Measurements from ENCODE around the gene SBNO2. TPM values are rescaled to one million over a fixed set of nuclear protein-coding genes. Genes with fewer than 3 reads are reported as not detected.
A peak's percentile ranks its signal among the peaks of the same experiment; 100 is the strongest.

The SBNO2 gene
- total and polyA plus RNA-seq, 4 donors: 2.2 to 25.0 (median 15.0) TPM

DNA sequence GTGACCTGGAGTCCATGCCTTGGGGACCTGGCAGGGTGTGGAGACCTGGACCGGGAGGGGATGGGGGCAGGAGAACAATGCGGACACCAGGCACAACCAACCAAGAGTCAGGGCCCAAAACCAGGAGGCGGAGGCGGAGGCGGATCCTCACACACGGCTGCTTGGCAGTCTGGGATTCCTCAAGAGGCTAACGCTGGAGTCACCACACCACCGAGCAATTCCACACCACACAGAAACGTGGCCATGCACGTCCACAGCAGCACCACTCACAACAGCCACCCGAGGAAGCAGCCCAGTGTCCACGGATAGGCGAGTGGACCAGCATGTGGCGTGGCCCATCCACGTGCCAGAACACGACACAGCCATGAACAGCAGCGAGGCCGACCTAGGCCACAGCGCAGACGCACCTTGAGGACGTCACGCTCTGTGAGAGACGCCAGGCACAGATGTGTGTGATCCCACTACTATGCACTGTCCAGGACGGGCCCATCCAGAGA lies 17.7 kb downstream of the SBNO2 start:
- peaks cover 3 to 13% (median 5%) of the 10 kb centered on the region in 4 donors for H3K36me3 ChIP-seq (ENCODE audit: control insufficient read depth in 4 of 4, insufficient read depth in 3 of 4, low read depth in 1 of 4, low read length in 3 of 4)
- no peaks in the 10 kb centered on the region for H3K27me3 ChIP-seq (ENCODE audit: control insufficient read depth in 4 of 4, insufficient read depth in 4 of 4, low read length in 3 of 4)
- peak overlapping the region; percentile 85 to 99 for H3K27ac ChIP-seq (ENCODE audit: low read depth in 1 of 2, low read length in 2 of 2)
- H3K9ac ChIP-seq (ENCODE audit: low read depth in 1 of 2, low read length in 2 of 2): no peak overlapping the region
- no peaks in the 10 kb centered on the region for H3K9me3 ChIP-seq (ENCODE audit: control insufficient read depth in 4 of 4, low read length in 3 of 4)
- DNase-seq (ENCODE audit: low spot score): no peak
- H3K4me3 ChIP-seq (ENCODE audit: low read depth in 1 of 3, low read length in 3 of 3): no peak overlapping the region
- H3K4me1 ChIP-seq (ENCODE audit: control insufficient read depth in 4 of 4, insufficient read depth in 4 of 4, low read length in 3 of 4): peaks cover 14 to 28% (median 22%) of the 10 kb centered on the region in 4 donors
- TF ChIP-seq ZBTB33 (IDR thresholded peaks at IDR 0.05) (no peak), NR2F2 (IDR thresholded peaks at IDR 0.05) (no peak), MAX (IDR thresholded peaks at IDR 0.05) (no peak), TAF1 (conservative IDR thresholded peaks at IDR 0.05) (no peak), YY1 (IDR thresholded peaks at IDR 0.05) (no peak), RAD21 (IDR thresholded peaks at IDR 0.05) (no peak), CTCF (IDR thresholded peaks at IDR 0.05; ENCODE audit: low read depth, low read length, missing input control) (no peak), SP1 (IDR thresholded peaks at IDR 0.05) (no peak), GABPA (IDR thresholded peaks at IDR 0.05 in 1 of 2, conservative IDR thresholded peaks at IDR 0.05 in 1 of 2) (no peak), RXRA (IDR thresholded peaks at IDR 0.05) (no peak), HNF4G (IDR thresholded peaks at IDR 0.05) (no peak), FOXA2 (IDR thresholded peaks at IDR 0.05) (no peak), HNF4A (conservative IDR thresholded peaks at IDR 0.05) (no peak), EGR1 (IDR thresholded peaks at IDR 0.05; ENCODE audit: low read depth in 2 of 2) (no peak), JUND (IDR thresholded peaks at IDR 0.05) (no peak), FOXA1 (IDR thresholded peaks at IDR 0.05) (no peak)
- TF ChIP-seq, protein P1, sequence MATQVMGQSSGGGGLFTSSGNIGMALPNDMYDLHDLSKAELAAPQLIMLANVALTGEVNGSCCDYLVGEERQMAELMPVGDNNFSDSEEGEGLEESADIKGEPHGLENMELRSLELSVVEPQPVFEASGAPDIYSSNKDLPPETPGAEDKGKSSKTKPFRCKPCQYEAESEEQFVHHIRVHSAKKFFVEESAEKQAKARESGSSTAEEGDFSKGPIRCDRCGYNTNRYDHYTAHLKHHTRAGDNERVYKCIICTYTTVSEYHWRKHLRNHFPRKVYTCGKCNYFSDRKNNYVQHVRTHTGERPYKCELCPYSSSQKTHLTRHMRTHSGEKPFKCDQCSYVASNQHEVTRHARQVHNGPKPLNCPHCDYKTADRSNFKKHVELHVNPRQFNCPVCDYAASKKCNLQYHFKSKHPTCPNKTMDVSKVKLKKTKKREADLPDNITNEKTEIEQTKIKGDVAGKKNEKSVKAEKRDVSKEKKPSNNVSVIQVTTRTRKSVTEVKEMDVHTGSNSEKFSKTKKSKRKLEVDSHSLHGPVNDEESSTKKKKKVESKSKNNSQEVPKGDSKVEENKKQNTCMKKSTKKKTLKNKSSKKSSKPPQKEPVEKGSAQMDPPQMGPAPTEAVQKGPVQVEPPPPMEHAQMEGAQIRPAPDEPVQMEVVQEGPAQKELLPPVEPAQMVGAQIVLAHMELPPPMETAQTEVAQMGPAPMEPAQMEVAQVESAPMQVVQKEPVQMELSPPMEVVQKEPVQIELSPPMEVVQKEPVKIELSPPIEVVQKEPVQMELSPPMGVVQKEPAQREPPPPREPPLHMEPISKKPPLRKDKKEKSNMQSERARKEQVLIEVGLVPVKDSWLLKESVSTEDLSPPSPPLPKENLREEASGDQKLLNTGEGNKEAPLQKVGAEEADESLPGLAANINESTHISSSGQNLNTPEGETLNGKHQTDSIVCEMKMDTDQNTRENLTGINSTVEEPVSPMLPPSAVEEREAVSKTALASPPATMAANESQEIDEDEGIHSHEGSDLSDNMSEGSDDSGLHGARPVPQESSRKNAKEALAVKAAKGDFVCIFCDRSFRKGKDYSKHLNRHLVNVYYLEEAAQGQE (IDR thresholded peaks at IDR 0.05): no peak
- TF ChIP-seq, protein P2, sequence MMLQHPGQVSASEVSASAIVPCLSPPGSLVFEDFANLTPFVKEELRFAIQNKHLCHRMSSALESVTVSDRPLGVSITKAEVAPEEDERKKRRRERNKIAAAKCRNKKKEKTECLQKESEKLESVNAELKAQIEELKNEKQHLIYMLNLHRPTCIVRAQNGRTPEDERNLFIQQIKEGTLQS (IDR thresholded peaks at IDR 0.05): no peak
- WGBS: 92% methylated on average over 24 of the region's 24 CpGs

Data from liver (tissue), 9 donors.